Peyer's patch (tissue), 4 donors: Measurements from ENCODE around the gene TMEM117.

Source experiments
- CTCF ChIP-seq, 6 experiments: fragments of 450-650 bp in 4 of 6; fragments of 200-600 bp in 2 of 6; sonication (generic) in 1 of 6; IDR thresholded peaks; one replicate each; pipeline ENCODE4 v1.5.1; 2017 to 2019; ENCODE audit warnings: antibody characterized with exemption in 6 of 6, mild to moderate bottlenecking in 3 of 6, moderate library complexity in 1 of 6
- POLR2A ChIP-seq, 2 donors: fragments of 450-650 bp; IDR thresholded peaks; one replicate each; pipeline ENCODE4 v1.5.1; 2017; ENCODE audit warnings: antibody characterized with exemption in 2 of 2, mild to moderate bottlenecking in 2 of 2, moderate library complexity in 2 of 2

GRCh38 chr12:44259890-44260289 lies 424.0 kb downstream of the TMEM117 start:
- TF ChIP-seq CTCF (IDR thresholded peaks at IDR 0.05) (no peak), POLR2A (IDR thresholded peaks at IDR 0.05) (no peak)
